ENCODE measurements around the gene ZNF397.

GRCh38 chr18:35267809-35268208 is 27.0 kb downstream of the ZNF397 start:
- TF ChIP-seq CTCF (IDR thresholded peaks at IDR 0.05) (no peak), ZFX (IDR thresholded peaks at IDR 0.05; ENCODE audit: borderline replicate concordance) (no peak)
